Sigmoid colon (tissue), 4 donors: ENCODE results near the gene ZNF865.

ENCODE experiments used
- EP300 ChIP-seq, 4 donors: sonication (generic); formaldehyde crosslinking; IDR thresholded peaks; one replicate each; pipeline ENCODE4 v1.6.1; 2017; ENCODE audit warnings: antibody characterized with exemption in 4 of 4
- POLR2A ChIP-seq, 2 donors: fragments of 450-650 bp; IDR thresholded peaks; one replicate each; pipeline ENCODE4 v1.6.1; 2016; ENCODE audit warnings: antibody characterized with exemption in 2 of 2, mild to moderate bottlenecking in 2 of 2, moderate library complexity in 2 of 2
- TF ChIP-seq, protein P1 (sequence below), 4 experiments: fragments of 450-650 bp in 3 of 4; fragments of 200-600 bp in 1 of 4; IDR thresholded peaks; one replicate each; pipeline ENCODE4 v1.5.1; 2016 to 2019; ENCODE audit warnings: antibody characterized with exemption in 4 of 4, mild to moderate bottlenecking in 3 of 4, moderate library complexity in 2 of 4

DNA sequence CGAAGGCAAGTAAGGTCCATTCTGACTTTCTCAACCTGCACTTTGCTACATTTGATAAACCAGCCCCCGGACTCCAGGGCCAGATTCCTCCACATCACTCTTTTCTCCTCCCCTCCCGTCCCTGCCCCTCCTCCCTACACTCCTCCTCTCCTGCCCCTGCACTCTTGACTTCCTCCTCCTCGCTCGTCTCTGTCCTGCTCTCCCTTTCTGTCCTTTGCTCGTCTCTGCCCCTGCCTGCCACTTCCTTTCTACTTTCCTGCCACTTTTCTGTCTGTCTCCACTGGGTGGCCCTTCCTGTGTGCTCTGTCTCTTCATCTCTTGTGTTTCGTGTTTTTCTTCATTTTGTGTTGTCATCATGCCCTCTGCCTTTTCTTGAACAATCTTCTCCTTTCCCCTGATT, 56.4 kb downstream of the ZNF865 start:
- TF ChIP-seq EP300 (IDR thresholded peaks at IDR 0.05): no peak
- TF ChIP-seq, protein P1, sequence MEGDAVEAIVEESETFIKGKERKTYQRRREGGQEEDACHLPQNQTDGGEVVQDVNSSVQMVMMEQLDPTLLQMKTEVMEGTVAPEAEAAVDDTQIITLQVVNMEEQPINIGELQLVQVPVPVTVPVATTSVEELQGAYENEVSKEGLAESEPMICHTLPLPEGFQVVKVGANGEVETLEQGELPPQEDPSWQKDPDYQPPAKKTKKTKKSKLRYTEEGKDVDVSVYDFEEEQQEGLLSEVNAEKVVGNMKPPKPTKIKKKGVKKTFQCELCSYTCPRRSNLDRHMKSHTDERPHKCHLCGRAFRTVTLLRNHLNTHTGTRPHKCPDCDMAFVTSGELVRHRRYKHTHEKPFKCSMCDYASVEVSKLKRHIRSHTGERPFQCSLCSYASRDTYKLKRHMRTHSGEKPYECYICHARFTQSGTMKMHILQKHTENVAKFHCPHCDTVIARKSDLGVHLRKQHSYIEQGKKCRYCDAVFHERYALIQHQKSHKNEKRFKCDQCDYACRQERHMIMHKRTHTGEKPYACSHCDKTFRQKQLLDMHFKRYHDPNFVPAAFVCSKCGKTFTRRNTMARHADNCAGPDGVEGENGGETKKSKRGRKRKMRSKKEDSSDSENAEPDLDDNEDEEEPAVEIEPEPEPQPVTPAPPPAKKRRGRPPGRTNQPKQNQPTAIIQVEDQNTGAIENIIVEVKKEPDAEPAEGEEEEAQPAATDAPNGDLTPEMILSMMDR (IDR thresholded peaks at IDR 0.05): no peak
- TF ChIP-seq POLR2A (IDR thresholded peaks at IDR 0.05): no peak
